GM13977 (cell line): ENCODE results near the gene AP1S1.
"Not testable (repeated sequence)": the region's sequence is repeated elsewhere in the genome, so short reads cannot be mapped to it uniquely, and the experiment has no call there.

Experiments
- DNase-seq: peaks from one replicate; pipeline ENCODE4 v3.0.0; 2012; ENCODE audit warnings: low spot score
- CTCF ChIP-seq: IDR thresholded peaks from 2 replicates; pipeline ENCODE4 v1.5.1; 2012; ENCODE audit warnings: mild to moderate bottlenecking, control low read depth; ENCODE audit not compliant: insufficient read depth; ENCODE audit errors: extremely low read depth, missing control alignments
- in situ Hi-C: fragments of 300-500 bp; cut with MboI; formaldehyde crosslinking; loops from one replicate; pipeline ENCODE4 v1.12.0; 2022; ENCODE audit warnings: low sequenced_read_pairs, low pct_unique_long_range_greater_than_20kb, mixed read lengths, inconsistent platforms; ENCODE audit not compliant: unreplicated experiment

AP1S1 gene

GRCh38 chr7:101129603-101130117 lies 24.6 kb upstream of the AP1S1 start:
- DNase-seq = no peak
- TF ChIP-seq CTCF = no peak
- in situ Hi-C loops = no loop called here

DNA sequence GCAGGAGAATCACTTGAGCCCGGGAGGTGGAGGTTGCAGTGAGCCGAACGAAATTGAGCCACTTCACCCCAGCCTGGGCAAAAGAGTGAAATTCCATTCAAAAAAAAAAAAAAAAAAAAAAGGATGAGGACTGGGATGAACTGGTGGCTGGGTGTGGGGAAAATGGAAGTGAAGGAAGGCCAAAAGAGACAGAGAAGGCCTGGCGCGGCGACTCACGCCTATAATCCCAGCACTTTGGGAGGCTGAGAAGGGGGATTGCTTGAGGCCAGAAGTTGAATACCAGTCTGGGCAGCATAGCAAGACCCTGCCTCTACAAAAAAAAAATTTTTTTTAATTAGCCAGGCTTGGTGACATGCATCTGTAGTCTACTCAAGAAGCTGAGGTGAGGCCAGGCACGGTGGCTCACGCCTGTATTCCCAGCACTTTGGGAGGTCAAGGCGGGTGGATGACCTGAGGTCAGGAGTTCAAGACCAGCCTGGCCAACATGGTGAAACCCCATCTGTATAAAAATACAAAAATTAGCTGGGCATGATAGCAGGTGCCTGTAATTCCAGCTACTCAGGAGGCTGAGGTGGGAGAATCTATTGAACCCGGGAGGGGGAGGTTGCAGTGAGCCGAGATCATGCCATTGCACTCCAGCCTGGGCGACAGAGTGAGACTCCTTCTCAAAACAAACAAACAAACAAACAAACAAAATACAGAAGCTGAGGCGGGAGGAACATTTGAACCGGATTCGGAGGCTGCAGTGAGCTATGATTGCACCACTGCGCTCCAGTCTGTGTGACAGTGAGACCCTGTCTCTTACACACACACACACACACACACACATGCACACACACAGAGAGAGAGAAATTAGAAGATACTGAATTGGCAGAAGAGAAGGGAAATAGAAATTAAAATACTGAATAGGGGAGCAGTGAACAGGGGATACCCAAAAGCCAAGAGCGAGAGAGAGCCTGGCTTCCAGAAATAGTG lies 21.4 kb upstream of the AP1S1 start:
- in situ Hi-C loops, DNase-seq: not testable (repeated sequence)

- in situ Hi-C loops = no loop called here
- no peak for DNase-seq
- TF ChIP-seq CTCF = no peak
Observed at GRCh38 chr7:101133621-101134398, 20.5 kb upstream of the AP1S1 start.

- no peak for TF ChIP-seq CTCF
- in situ Hi-C loops = no loop called here
- DNase-seq = no peak
Observed at GRCh38 chr7:101134399-101134980, 19.8 kb upstream of the AP1S1 start.

- no peak for DNase-seq
- TF ChIP-seq CTCF = no peak
- in situ Hi-C loops = no loop called here
Observed at GRCh38 chr7:101137651-101138212, 16.5 kb upstream of the AP1S1 start.

DNA sequence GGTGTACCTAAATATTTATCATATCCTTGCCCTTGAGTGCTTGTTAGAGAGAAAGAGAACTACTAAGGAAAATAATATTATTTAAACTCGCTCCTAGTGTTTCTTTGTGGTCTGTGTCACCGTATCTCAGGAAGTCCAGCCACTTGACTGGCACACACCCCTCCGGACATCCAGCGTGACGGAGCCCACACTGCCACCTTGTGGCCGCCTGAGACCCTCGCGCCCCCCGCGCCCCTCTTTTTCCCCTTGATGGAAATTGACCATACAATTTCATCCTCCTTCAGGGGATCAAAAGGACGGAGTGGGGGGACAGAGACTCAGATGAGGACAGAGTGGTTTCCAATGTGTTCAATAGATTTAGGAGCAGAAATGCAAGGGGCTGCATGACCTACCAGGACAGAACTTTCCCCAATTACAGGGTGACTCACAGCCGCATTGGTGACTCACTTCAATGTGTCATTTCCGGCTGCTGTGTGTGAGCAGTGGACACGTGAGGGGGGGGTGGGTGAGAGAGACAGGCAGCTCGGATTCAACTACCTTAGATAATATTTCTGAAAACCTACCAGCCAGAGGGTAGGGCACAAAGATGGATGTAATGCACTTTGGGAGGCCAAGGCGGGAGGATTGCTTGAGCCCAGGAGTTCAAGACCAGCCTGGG lies 15.9 kb upstream of the AP1S1 start:
- DNase-seq = peak; percentile 84
- in situ Hi-C loops = no loop called here
- peak; percentile 63 for TF ChIP-seq CTCF
